SK-N-SH (cell line): ENCODE measurements around the gene NAPEPLD. TPM values are rescaled to one million over a fixed set of nuclear protein-coding genes. Genes with fewer than 3 reads are reported as not detected.

Experiments
- CTCF ChIA-PET: fragments of 300-600, 350-600 bp; formaldehyde crosslinking; extraction: SDS; loops from one replicate; lab custom pipeline; 2021; lab: Yijun Ruan, JAX
- POLR2A ChIA-PET: fragments of 350-600 bp; sonication (Branson Sonifier 250); formaldehyde crosslinking; extraction: SDS; loops from one replicate; lab custom pipeline; 2020; ENCODE audit warnings: antibody characterized with exemption, inconsistent platforms; lab: Yijun Ruan, JAX
- DNase-seq: peaks from one replicate; pipeline ENCODE4 v3.0.0; 2012
- H2AFZ ChIP-seq: fragments of 200-600 bp; sonication (generic); 2 replicates; pipeline ENCODE4 v1.8.1; 2016; ENCODE audit warnings: antibody characterized with exemption, mild to moderate bottlenecking, low read depth
- H3F3A ChIP-seq: fragments of 200-600 bp; sonication (generic); replicated peaks from 2 replicates; pipeline ENCODE3; 2016; ENCODE audit warnings: antibody characterized with exemption, mild to moderate bottlenecking; ENCODE audit not compliant: insufficient read depth
- H3K27ac ChIP-seq, 2 experiments: fragments of 200-500 bp in 1 of 2; fragments of 200-600 bp in 1 of 2; sonication (Bioruptor generic) in 1 of 2; sonication (generic), shearing (Covaris generic) in 1 of 2; 2 replicates each; pipeline versions ENCODE4 v1.5.1 to v1.6.1; 2014 to 2016; ENCODE audit warnings: low read depth in 2 of 2, inconsistent platforms in 1 of 2, low read length in 1 of 2, mild to moderate bottlenecking in 1 of 2, mixed read lengths in 1 of 2
- H3K27me3 ChIP-seq: fragments of 200-600 bp; sonication (generic), shearing (Covaris generic); 2 replicates; pipeline ENCODE4 v1.6.1; 2016; ENCODE audit warnings: mixed run types; ENCODE audit not compliant: insufficient read depth
- H3K36me3 ChIP-seq, 2 experiments: fragments of 200-500 bp in 1 of 2; fragments of 200-600 bp in 1 of 2; sonication (Bioruptor generic) in 1 of 2; sonication (generic) in 1 of 2; replicated peaks in 1 of 2; 2 replicates each; pipeline versions ENCODE3 to v1.5.1; 2014 to 2016; ENCODE audit warnings: low read length in 1 of 2, mild to moderate bottlenecking in 1 of 2; ENCODE audit not compliant: insufficient read depth in 2 of 2, control insufficient read depth in 1 of 2
- H3K4me1 ChIP-seq, 2 experiments: fragments of 200-500 bp in 1 of 2; fragments of 200-600 bp in 1 of 2; sonication (Bioruptor generic) in 1 of 2; sonication (generic), shearing (Covaris generic) in 1 of 2; 2 replicates each; pipeline versions ENCODE4 v1.5.1 to v1.6.1; 2014 to 2016; ENCODE audit warnings: low read depth in 1 of 2, low read length in 1 of 2, mixed run types in 1 of 2; ENCODE audit not compliant: insufficient read depth in 2 of 2, control insufficient read depth in 1 of 2
- H3K4me2 ChIP-seq: fragments of 200-600 bp; sonication (generic), shearing (Covaris generic); 2 replicates; pipeline ENCODE4 v1.6.1; 2017; ENCODE audit warnings: mixed run types
- H3K4me3 ChIP-seq, 2 experiments: fragments of 200-500 bp in 1 of 2; fragments of 200-600 bp in 1 of 2; sonication (Bioruptor generic) in 1 of 2; sonication (generic), shearing (Covaris generic) in 1 of 2; 2 replicates each; pipeline versions ENCODE4 v1.5.1 to v1.8.1; 2014 to 2016; ENCODE audit warnings: low read depth in 2 of 2, inconsistent platforms in 1 of 2, low read length in 1 of 2, mild to moderate bottlenecking in 1 of 2, mixed read lengths in 1 of 2, moderate library complexity in 1 of 2
- H3K79me2 ChIP-seq: fragments of 200-600 bp; sonication (generic); 2 replicates; pipeline ENCODE4 v1.8.1; 2017; ENCODE audit warnings: mild to moderate bottlenecking; ENCODE audit not compliant: insufficient read depth
- H3K9ac ChIP-seq: fragments of 200-600 bp; sonication (generic); 2 replicates; pipeline ENCODE4 v1.6.1; 2017; ENCODE audit warnings: mixed run types
- H3K9me2 ChIP-seq: fragments of 200-600 bp; sonication (generic); 2 replicates; pipeline ENCODE4 v1.6.1; 2017; ENCODE audit warnings: mixed run types
- H3K9me3 ChIP-seq: fragments of 200-600 bp; sonication (generic); 2 replicates; pipeline ENCODE4 v1.6.1; 2017; ENCODE audit warnings: mixed run types, mild to moderate bottlenecking, moderate library complexity
- H4K20me1 ChIP-seq: fragments of 200-600 bp; sonication (generic); 2 replicates; pipeline ENCODE4 v1.6.1; 2017; ENCODE audit warnings: mild to moderate bottlenecking, mixed run types; ENCODE audit not compliant: insufficient read depth
- ELF1 ChIP-seq: IDR thresholded peaks from 2 replicates; pipeline ENCODE4 v1.4.0; 2012
- EP300 ChIP-seq, 2 experiments: IDR thresholded peaks; 2 replicates each; pipeline versions ENCODE4 v1.4.0 to v1.6.1; 2012; ENCODE audit warnings: borderline replicate concordance in 1 of 2, low read depth in 1 of 2, low read length in 1 of 2
- JUND ChIP-seq: IDR thresholded peaks from 2 replicates; pipeline ENCODE4 v1.4.0; 2012
- MXI1 ChIP-seq: IDR thresholded peaks from 2 replicates; pipeline ENCODE4 v1.6.1; 2012; ENCODE audit warnings: mild to moderate bottlenecking, low read depth, low read length, improper control_type of control experiment
- NRF1 ChIP-seq: IDR thresholded peaks from 2 replicates; pipeline ENCODE4 v1.6.1; 2012; ENCODE audit warnings: low read depth, mild to moderate bottlenecking, low read length
- RAD21 ChIP-seq: IDR thresholded peaks from 2 replicates; pipeline ENCODE4 v1.6.1; 2012; ENCODE audit warnings: mild to moderate bottlenecking, low read length
- RXRA ChIP-seq: IDR thresholded peaks from 2 replicates; pipeline ENCODE4 v1.4.0; 2012; ENCODE audit warnings: low read depth, mild to moderate bottlenecking, borderline replicate concordance
- SMC3 ChIP-seq: IDR thresholded peaks from 2 replicates; pipeline ENCODE4 v1.6.1; 2012; ENCODE audit warnings: low read depth, low read length, improper control_type of control experiment
- TAF1 ChIP-seq: IDR thresholded peaks from 2 replicates; pipeline ENCODE4 v1.6.1; 2012; ENCODE audit warnings: low read depth, mild to moderate bottlenecking, low read length, moderate library complexity, borderline replicate concordance
- TCF12 ChIP-seq: IDR thresholded peaks from 2 replicates; pipeline ENCODE4 v1.4.0; 2012
- polyA plus RNA-seq, 3 experiments: library from polyadenylated mRNA; depleted of rRNA; stranded (reverse); fragments of >200 nt; gene quantifications; 2 replicates each; pipeline ENCODE4 v1.2.3, GENCODE V29; 2012
- TF ChIP-seq, protein P1 (sequence below): IDR thresholded peaks from 2 replicates; pipeline ENCODE4 v1.6.1; 2012; ENCODE audit warnings: mild to moderate bottlenecking, low read depth, low read length, moderate library complexity
- TF ChIP-seq, protein P2 (sequence below): IDR thresholded peaks from 2 replicates; pipeline ENCODE4 v1.4.0; 2012; ENCODE audit warnings: low read depth
- TF ChIP-seq, protein P3 (sequence below): fragments of 150-350 bp; IDR thresholded peaks from 2 replicates; pipeline ENCODE4 v1.6.1; 2017; ENCODE audit warnings: antibody characterized with exemption, low read length, low read depth, borderline replicate concordance
- TF ChIP-seq, protein P4 (sequence below): IDR thresholded peaks from 2 replicates; pipeline ENCODE4 v1.4.0; 2012; ENCODE audit warnings: low read depth, borderline replicate concordance

Gene NAPEPLD
- polyA plus RNA-seq, 1 of the 3 experiments (the other 2 are of a cell fraction), result 4.6 TPM

DNA sequence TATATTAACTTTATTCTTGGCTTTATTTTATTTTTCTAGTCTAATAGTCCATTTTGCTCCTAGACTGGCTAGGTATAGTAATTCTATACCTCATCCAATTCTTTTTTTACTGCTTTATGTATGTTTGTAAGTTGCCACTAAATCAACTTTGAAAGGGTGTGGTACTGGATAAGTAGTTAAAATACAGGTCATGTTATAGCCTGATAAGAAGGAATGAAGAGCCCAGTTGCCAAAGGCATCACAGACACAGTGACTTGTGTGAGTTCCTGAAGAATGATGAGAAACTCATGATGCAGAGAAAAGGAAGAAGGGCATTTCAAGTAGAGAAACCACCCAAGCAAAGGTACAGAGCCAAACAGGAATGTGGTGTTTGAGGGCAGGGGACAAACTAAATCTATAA is 27.3 kb downstream of the NAPEPLD start:
- TF ChIP-seq TAF1, result no peak
- TF ChIP-seq JUND, result no peak
- TF ChIP-seq MXI1, result no peak
- TF ChIP-seq, protein P1, sequence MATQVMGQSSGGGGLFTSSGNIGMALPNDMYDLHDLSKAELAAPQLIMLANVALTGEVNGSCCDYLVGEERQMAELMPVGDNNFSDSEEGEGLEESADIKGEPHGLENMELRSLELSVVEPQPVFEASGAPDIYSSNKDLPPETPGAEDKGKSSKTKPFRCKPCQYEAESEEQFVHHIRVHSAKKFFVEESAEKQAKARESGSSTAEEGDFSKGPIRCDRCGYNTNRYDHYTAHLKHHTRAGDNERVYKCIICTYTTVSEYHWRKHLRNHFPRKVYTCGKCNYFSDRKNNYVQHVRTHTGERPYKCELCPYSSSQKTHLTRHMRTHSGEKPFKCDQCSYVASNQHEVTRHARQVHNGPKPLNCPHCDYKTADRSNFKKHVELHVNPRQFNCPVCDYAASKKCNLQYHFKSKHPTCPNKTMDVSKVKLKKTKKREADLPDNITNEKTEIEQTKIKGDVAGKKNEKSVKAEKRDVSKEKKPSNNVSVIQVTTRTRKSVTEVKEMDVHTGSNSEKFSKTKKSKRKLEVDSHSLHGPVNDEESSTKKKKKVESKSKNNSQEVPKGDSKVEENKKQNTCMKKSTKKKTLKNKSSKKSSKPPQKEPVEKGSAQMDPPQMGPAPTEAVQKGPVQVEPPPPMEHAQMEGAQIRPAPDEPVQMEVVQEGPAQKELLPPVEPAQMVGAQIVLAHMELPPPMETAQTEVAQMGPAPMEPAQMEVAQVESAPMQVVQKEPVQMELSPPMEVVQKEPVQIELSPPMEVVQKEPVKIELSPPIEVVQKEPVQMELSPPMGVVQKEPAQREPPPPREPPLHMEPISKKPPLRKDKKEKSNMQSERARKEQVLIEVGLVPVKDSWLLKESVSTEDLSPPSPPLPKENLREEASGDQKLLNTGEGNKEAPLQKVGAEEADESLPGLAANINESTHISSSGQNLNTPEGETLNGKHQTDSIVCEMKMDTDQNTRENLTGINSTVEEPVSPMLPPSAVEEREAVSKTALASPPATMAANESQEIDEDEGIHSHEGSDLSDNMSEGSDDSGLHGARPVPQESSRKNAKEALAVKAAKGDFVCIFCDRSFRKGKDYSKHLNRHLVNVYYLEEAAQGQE, result no peak
- no peak for TF ChIP-seq TCF12
- TF ChIP-seq SMC3, result no peak
- TF ChIP-seq, protein P2, sequence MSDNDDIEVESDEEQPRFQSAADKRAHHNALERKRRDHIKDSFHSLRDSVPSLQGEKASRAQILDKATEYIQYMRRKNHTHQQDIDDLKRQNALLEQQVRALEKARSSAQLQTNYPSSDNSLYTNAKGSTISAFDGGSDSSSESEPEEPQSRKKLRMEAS, result no peak
- no peak for TF ChIP-seq EP300 (IDR thresholded peaks at IDR 0.05; ENCODE audit: borderline replicate concordance in 1 of 2, low read depth in 1 of 2, low read length in 1 of 2)
- TF ChIP-seq ELF1, result no peak
- TF ChIP-seq, protein P3, sequence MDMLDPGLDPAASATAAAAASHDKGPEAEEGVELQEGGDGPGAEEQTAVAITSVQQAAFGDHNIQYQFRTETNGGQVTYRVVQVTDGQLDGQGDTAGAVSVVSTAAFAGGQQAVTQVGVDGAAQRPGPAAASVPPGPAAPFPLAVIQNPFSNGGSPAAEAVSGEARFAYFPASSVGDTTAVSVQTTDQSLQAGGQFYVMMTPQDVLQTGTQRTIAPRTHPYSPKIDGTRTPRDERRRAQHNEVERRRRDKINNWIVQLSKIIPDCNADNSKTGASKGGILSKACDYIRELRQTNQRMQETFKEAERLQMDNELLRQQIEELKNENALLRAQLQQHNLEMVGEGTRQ, result no peak
- TF ChIP-seq, protein P4, sequence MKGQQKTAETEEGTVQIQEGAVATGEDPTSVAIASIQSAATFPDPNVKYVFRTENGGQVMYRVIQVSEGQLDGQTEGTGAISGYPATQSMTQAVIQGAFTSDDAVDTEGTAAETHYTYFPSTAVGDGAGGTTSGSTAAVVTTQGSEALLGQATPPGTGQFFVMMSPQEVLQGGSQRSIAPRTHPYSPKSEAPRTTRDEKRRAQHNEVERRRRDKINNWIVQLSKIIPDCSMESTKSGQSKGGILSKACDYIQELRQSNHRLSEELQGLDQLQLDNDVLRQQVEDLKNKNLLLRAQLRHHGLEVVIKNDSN, result no peak
- no peak for TF ChIP-seq RXRA
- no peak for TF ChIP-seq NRF1
- no peak for TF ChIP-seq RAD21
- TF ChIP-seq, all 33 proteins: peak for 0
- ChIA-PET POLR2A (no interaction called here), CTCF (no interaction called here)
- no peak overlapping the region for H3K4me3 ChIP-seq
- H3K9me2 ChIP-seq, result no peaks in the 10 kb centered on the region
- H4K20me1 ChIP-seq, result no peaks in the 10 kb centered on the region
- H3K27me3 ChIP-seq, result no peaks in the 10 kb centered on the region
- no peak for DNase-seq
- H2AFZ ChIP-seq, result no peak overlapping the region
- H3K4me1 ChIP-seq, result no peaks in the 10 kb centered on the region
- H3K79me2 ChIP-seq, result 0 out of 2 replicates have a peak, but pooled peaks cover 5% of the 10 kb centered on the region
- peaks cover 3% of the 10 kb centered on the region for H3F3A ChIP-seq
- H3K36me3 ChIP-seq, result peaks cover 41 to 43% of the 10 kb centered on the region in 2 experiments
- no peaks in the 10 kb centered on the region for H3K9me3 ChIP-seq
- no peak overlapping the region for H3K4me2 ChIP-seq
- H3K9ac ChIP-seq, result no peak overlapping the region
- H3K27ac ChIP-seq, result no peak overlapping the region
